ENCODE measurements around the gene ZNF429.
"Not testable (repeated sequence)": the region's sequence is repeated elsewhere in the genome, so short reads cannot be mapped to it uniquely, and the experiment has no call there.

Gene ZNF429

DNA sequence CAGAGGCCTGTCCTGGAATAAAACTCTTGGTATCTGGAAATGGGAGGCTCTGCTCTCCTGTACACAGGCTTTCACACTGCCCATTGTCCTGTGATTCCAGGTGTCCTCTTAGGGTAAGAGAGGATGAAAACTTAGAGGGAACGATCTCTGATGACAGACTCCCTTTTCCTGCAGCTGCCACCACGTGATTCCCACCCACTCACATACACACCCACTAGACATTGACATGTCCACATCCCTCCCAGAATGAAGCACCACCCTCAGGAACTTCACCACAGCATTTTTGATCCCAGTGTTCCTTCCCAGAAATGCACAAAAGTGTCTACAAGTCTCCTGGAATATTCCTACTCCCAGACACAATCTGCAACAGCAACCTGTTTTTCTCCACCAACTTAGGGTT is 8.2 kb downstream of the ZNF429 start:
- no peak for DNase-seq (ENCODE audit: low read depth)

- DNase-seq (ENCODE audit: low read depth), result no peak
These were observed 14.1 kb downstream of the ZNF429 start for GRCh38 chr19:21519488-21519887.

GRCh38 chr19:21532904-21533303 is 27.5 kb downstream of the ZNF429 start:
- DNase-seq (ENCODE audit: low read depth), result no peak

- DNase-seq (ENCODE audit: low read depth), result not testable (repeated sequence)
These were observed 31.4 kb downstream of the ZNF429 start for GRCh38 chr19:21536741-21537290.

DNA sequence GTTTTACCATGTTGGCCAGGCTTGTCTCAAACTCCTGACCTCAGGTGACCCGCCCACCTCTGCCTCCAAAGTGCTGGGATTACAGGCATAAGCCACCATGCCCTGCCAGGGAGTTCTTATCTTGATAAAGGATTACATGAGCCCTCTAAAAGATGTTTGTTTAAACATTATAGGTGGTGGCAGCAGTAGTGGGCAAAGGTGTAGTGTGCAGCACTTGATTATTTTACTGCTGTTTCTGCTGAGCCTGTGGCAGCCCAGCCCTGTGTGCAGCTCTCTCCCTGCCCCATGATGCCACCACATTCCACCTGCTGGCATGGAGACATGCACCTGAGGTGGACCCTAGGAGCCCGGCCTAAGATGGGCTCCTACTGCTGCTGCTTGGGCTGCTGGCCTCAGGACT is 54.0 kb downstream of the ZNF429 start:
- DNase-seq (ENCODE audit: low read depth), result no peak

- DNase-seq (ENCODE audit: low read depth), result no peak
These were observed 59.0 kb downstream of the ZNF429 start for GRCh38 chr19:21564406-21564805.

DNA sequence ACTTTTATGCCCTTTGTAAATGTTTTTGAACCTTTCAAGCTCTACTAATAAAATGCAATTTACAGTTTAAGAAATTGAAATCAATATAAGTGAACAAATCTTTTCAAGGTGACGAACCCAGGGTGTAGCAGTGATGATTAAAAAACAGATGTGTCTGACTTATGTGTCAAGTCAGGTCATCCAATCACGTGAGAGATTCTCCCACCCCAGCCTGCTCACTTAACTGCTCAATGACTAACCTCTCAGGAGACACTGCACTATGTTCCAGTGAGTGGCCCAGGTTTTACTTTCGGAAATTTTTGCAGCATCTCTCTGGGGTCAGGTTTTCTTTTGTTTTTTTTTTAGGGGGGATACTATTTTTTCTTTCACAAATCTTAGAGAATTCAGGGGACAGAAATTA is 60.7 kb downstream of the ZNF429 start:
- no peak for DNase-seq (ENCODE audit: low read depth)

DNA sequence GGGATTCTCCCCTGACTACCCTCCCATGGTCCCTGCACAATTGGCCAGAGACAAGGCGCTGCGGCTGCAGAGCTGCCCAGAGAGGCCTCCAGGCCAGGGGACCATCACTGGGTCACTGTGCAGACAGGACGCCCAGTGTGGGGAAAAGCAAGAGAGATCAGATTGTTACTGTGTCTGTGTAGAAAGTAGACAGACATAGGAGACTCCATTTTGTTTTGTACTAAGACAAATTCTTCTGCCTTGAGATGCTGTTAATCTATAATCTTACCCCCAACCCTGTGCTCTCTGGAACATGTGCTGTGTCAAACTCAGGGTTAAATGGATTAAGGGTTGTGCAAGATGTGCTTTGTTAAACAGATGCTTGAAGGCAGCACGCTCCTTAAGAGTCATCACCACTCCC is 62.4 kb downstream of the ZNF429 start:
- DNase-seq (ENCODE audit: low read depth), result not testable (repeated sequence)

GRCh38 chr19:21568816-21569493 is 63.6 kb downstream of the ZNF429 start:
- DNase-seq (ENCODE audit: low read depth), result peak; percentile 82

DNA sequence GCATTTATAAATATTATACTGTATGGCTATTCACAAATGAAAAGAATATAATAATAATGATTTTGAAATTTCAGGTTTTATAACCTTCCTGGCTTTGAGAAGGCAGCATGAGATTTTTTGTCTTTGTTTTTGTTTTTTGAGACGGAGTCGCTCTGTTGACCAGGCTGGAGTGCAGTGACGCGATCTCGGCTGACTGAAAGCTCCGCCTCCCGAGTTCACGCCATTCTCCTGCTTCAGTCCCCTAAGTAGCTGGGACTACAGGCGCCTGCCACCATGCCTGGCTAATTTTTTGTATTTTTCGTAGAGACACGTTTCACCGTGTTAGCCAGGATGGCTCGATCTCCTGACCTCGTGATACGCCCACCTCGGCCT is 64.1 kb downstream of the ZNF429 start:
- DNase-seq (ENCODE audit: low read depth), result peak; percentile 38

GRCh38 chr19:21571316-21571715 is 65.9 kb downstream of the ZNF429 start:
- DNase-seq (ENCODE audit: low read depth), result no peak

- no peak for DNase-seq (ENCODE audit: low read depth)
These were observed 69.2 kb downstream of the ZNF429 start for GRCh38 chr19:21574607-21575006.

- DNase-seq (ENCODE audit: low read depth), result no peak
These were observed 71.1 kb downstream of the ZNF429 start for GRCh38 chr19:21576481-21576880.

GRCh38 chr19:21580101-21580500 is 74.7 kb downstream of the ZNF429 start:
- no peak for DNase-seq (ENCODE audit: low read depth)

GRCh38 chr19:21580818-21581217 is 75.4 kb downstream of the ZNF429 start:
- DNase-seq (ENCODE audit: low read depth), result no peak

DNA sequence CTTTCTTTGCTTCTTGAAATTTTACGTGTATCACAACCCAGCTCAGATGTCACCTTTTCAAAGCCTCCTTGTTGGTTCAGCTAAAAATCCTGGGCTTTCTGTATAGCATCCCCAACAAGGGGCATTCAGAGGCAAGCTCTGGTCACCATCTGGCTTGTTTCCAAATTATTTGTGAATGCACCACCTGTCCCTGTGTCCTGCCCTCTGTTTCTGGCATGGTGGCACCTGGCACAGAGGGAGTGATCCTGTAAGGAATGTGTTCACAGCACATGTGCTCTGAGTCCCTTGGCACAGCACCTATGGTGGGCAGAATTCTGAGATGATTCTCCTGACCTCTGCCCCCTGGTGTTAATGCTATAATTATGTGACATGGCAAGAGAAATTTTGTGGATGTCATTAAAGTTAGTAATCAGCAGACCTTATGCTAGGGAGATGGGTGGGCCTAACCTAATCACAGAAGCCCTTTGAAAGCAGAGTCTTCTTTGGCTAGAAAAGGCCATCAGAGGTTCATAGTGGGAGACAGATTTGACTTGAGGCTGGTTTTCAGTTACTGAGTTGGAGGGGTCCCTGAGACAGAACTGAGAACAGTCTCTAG is 76.3 kb downstream of the ZNF429 start:
- no peak for DNase-seq (ENCODE audit: low read depth)

GRCh38 chr19:21584537-21584936 is 79.1 kb downstream of the ZNF429 start:
- no peak for DNase-seq (ENCODE audit: low read depth)

- no peak for DNase-seq (ENCODE audit: low read depth)
These were observed 80.0 kb downstream of the ZNF429 start for GRCh38 chr19:21585281-21585890.

DNA sequence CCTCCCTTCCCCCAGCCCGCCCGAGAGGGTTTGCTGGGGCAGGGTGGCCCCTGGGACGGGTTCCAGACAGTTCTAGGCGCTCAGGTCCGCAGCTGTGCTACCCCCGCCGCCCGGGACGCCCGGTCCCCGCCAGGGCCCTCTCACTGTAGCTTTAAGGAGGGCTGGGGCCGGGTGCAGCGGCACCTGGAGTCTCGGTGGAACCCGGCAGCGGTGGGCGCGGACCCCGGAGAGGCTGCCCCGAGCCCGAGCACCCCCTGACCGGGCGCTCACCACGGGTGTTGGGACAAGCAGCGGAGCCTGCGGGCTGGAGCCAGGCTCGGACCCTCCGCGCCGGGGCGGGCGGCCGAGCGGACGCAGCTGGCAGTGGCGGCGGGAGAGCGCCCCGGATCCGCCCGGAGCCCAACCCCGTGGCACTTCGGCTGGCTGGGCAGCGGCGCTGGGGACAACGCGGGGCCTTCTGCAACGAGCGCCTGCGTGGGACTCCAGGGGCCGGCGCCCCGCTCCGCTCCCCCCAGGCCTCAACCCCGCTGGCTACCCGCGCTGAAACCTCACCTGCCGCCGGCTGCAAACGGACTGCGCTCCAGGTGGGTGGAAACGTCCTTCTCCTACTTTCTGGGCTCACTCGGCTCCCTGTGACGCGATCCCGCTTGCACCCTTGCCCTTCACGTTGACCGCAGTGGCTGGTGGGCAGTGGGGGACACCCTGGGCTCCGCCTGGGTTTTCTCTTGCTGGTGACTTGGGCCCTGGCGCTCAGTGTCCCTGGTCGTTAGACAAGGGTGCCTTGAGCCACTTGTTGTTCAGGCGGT is 81.1 kb downstream of the ZNF429 start:
- no peak for DNase-seq (ENCODE audit: low read depth)

- no peak for DNase-seq (ENCODE audit: low read depth)
These were observed 81.7 kb downstream of the ZNF429 start for GRCh38 chr19:21587117-21587461.

DNA sequence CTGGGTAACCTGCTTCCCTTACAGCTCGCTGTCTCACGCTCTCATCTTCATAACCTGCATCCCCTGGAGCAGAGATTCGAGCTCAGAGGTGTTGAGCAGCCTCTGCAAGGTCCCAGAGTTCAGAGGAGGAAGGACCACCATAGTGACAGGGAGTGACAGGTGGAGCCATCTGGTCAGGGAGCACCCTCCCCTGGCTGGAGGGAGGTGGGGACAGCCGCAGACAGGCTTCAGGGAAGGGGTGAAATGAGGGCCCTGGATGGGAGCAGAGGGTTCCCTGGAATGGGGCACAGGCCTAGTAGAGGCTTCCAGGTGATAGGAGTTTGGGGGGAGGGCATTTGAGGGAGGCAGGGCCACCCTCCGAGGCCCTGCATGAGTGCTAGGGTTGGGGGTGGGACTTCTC is 82.1 kb downstream of the ZNF429 start:
- DNase-seq (ENCODE audit: low read depth), result no peak

DNA sequence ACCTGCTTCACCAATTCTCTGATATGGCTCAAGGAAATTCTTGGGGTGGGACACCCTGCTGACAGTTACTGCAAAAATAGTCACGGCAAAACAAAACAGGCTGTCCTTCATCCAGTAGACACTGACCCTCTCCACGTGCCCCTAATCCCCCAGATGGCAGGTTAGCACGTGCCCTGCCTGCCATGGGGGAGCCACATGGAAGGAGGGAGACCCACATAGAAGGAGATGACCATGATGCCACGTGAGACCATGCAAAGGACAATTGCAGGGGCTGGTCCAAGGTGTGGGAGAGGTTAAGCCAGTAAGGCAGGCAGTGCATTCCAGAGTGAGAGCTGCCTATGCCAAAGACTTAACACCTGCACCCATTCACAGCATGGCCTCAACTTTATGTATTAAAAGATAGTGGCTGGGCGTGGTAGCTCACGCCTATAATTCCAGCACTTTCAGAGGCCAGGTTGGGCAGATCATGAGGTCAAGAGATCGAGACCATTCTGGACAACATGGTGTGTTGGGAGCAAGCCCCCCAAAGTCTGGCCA is 82.7 kb downstream of the ZNF429 start:
- no peak for DNase-seq (ENCODE audit: low read depth)
